GM23338 (cell line): ENCODE results near the gene SLC16A5.

ENCODE experiments used
- CREB1 ChIP-seq: fragments of 250-450 bp; sonication (Bioruptor Pico); IDR thresholded peaks from 2 replicates; pipeline ENCODE4 v1.5.0; 2020; ENCODE audit warnings: low read depth, mild to moderate bottlenecking, moderate library complexity
- EZH2 ChIP-seq: fragments of 200-600 bp; sonication (generic); IDR thresholded peaks from one replicate; pipeline ENCODE4 v1.8.0; 2017; ENCODE audit warnings: antibody characterized with exemption, mild to moderate bottlenecking, low read depth; ENCODE audit not compliant: unreplicated experiment
- EZH2phosphoT487 ChIP-seq: fragments of 200-600 bp; sonication (generic); IDR thresholded peaks from one replicate; pipeline ENCODE4 v1.8.1; 2018; ENCODE audit warnings: antibody characterized with exemption; ENCODE audit not compliant: unreplicated experiment
- JUNB ChIP-seq: IDR thresholded peaks from one replicate; pipeline ENCODE4 v1.6.1; 2016; ENCODE audit warnings: antibody characterized with exemption; ENCODE audit not compliant: unreplicated experiment
- NANOG ChIP-seq: IDR thresholded peaks from 2 replicates; pipeline ENCODE4 v1.6.1; 2016; ENCODE audit warnings: antibody characterized with exemption, borderline replicate concordance
- POLR2AphosphoS5 ChIP-seq: IDR thresholded peaks from 2 replicates; pipeline ENCODE4 v1.6.1; 2016; ENCODE audit warnings: antibody characterized with exemption, low read depth
- ZNF114 ChIP-seq: fragments of 250-450 bp; sonication (Bioruptor Pico); IDR thresholded peaks from 2 replicates; pipeline ENCODE4 v1.5.0; 2020; ENCODE audit warnings: mild to moderate bottlenecking, moderate library complexity
- ZNF331 ChIP-seq: fragments of 250-450 bp; sonication (Bioruptor Pico); IDR thresholded peaks from 2 replicates; pipeline ENCODE4 v1.5.0; 2020; ENCODE audit warnings: low read depth, mild to moderate bottlenecking, moderate library complexity
- TF ChIP-seq, protein P1 (sequence below), 2 experiments: fragments of 200-600 bp in 1 of 2; sonication (generic) in 1 of 2; conservative IDR thresholded peaks; 2 replicates each; pipeline versions ENCODE4 v1.5.1 to v1.6.1; 2016 to 2017; ENCODE audit warnings: antibody characterized with exemption in 2 of 2, low read depth in 2 of 2, mild to moderate bottlenecking in 2 of 2, moderate library complexity in 1 of 2
- TF ChIP-seq, protein P2 (sequence below): IDR thresholded peaks from one replicate; pipeline ENCODE4 v1.6.1; 2018; ENCODE audit warnings: antibody characterized with exemption; ENCODE audit not compliant: unreplicated experiment
- TF ChIP-seq, protein P3 (sequence below): IDR thresholded peaks from 2 replicates; pipeline ENCODE4 v1.6.1; 2016; ENCODE audit warnings: antibody characterized with exemption

DNA sequence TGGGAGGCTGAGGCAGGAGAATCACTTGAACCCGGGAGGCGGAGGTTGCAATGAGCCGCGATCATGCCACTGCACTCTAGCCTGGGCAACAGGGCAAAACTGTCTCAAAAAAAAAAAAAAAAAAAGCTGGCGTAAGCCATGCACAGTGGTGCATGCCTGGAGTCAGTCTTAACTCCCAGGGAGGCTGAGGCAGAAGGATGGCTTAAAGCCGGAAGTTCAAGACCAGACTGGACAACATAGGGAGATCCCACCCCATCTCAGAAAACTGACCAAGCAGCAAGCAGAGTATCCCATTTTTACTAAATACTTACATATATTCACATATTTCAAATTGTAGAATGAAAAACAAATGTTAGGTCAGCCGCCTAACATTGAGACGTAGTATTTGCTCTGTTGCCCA is 39.2 kb downstream of the SLC16A5 start:
- TF ChIP-seq EZH2phosphoT487, result no peak
- TF ChIP-seq, protein P1, sequence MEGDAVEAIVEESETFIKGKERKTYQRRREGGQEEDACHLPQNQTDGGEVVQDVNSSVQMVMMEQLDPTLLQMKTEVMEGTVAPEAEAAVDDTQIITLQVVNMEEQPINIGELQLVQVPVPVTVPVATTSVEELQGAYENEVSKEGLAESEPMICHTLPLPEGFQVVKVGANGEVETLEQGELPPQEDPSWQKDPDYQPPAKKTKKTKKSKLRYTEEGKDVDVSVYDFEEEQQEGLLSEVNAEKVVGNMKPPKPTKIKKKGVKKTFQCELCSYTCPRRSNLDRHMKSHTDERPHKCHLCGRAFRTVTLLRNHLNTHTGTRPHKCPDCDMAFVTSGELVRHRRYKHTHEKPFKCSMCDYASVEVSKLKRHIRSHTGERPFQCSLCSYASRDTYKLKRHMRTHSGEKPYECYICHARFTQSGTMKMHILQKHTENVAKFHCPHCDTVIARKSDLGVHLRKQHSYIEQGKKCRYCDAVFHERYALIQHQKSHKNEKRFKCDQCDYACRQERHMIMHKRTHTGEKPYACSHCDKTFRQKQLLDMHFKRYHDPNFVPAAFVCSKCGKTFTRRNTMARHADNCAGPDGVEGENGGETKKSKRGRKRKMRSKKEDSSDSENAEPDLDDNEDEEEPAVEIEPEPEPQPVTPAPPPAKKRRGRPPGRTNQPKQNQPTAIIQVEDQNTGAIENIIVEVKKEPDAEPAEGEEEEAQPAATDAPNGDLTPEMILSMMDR (conservative IDR thresholded peaks at IDR 0.05; ENCODE audit: low read depth in 2 of 2), result no peak
- no peak for TF ChIP-seq ZNF114 (CRISPR knock-in tag)
- no peak for TF ChIP-seq EZH2
- TF ChIP-seq ZNF331 (CRISPR knock-in tag), result no peak
- no peak for TF ChIP-seq POLR2AphosphoS5
- TF ChIP-seq, protein P2, sequence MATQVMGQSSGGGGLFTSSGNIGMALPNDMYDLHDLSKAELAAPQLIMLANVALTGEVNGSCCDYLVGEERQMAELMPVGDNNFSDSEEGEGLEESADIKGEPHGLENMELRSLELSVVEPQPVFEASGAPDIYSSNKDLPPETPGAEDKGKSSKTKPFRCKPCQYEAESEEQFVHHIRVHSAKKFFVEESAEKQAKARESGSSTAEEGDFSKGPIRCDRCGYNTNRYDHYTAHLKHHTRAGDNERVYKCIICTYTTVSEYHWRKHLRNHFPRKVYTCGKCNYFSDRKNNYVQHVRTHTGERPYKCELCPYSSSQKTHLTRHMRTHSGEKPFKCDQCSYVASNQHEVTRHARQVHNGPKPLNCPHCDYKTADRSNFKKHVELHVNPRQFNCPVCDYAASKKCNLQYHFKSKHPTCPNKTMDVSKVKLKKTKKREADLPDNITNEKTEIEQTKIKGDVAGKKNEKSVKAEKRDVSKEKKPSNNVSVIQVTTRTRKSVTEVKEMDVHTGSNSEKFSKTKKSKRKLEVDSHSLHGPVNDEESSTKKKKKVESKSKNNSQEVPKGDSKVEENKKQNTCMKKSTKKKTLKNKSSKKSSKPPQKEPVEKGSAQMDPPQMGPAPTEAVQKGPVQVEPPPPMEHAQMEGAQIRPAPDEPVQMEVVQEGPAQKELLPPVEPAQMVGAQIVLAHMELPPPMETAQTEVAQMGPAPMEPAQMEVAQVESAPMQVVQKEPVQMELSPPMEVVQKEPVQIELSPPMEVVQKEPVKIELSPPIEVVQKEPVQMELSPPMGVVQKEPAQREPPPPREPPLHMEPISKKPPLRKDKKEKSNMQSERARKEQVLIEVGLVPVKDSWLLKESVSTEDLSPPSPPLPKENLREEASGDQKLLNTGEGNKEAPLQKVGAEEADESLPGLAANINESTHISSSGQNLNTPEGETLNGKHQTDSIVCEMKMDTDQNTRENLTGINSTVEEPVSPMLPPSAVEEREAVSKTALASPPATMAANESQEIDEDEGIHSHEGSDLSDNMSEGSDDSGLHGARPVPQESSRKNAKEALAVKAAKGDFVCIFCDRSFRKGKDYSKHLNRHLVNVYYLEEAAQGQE, result no peak
- TF ChIP-seq CREB1 (CRISPR knock-in tag), result no peak
- TF ChIP-seq, protein P3, sequence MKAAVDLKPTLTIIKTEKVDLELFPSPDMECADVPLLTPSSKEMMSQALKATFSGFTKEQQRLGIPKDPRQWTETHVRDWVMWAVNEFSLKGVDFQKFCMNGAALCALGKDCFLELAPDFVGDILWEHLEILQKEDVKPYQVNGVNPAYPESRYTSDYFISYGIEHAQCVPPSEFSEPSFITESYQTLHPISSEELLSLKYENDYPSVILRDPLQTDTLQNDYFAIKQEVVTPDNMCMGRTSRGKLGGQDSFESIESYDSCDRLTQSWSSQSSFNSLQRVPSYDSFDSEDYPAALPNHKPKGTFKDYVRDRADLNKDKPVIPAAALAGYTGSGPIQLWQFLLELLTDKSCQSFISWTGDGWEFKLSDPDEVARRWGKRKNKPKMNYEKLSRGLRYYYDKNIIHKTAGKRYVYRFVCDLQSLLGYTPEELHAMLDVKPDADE, result no peak
- TF ChIP-seq JUNB, result no peak
- no peak for TF ChIP-seq NANOG
